Stomach (tissue), 9 donors: ENCODE data around the gene RAB1B. TPM values are rescaled to one million over a fixed set of nuclear protein-coding genes. Genes with fewer than 3 reads are reported as not detected.

Source experiments
- DNase-seq, 2 donors: peaks; one replicate each; pipeline versions ENCODE4 v3.0.0 to v3.0.0-alpha.2; 2013 to 2019
- H3K27ac ChIP-seq, 5 donors: fragments of 200-600 bp in 4 of 5; sonication (generic) in 4 of 5; one replicate each; pipeline ENCODE4 v1.5.1; 2013 to 2019; ENCODE audit warnings: mild to moderate bottlenecking in 1 of 5, moderate library complexity in 1 of 5
- H3K27me3 ChIP-seq, 3 donors: fragments of 200-600 bp; sonication (generic); one replicate each; pipeline ENCODE4 v1.5.1; 2017 to 2019; ENCODE audit warnings: mixed run types in 1 of 3
- H3K36me3 ChIP-seq, 4 donors: fragments of 200-600 bp; sonication (generic); 1 replicate in 3 of 4; 2 replicates in 1 of 4; pipeline ENCODE4 v1.5.1; 2016 to 2019
- H3K4me1 ChIP-seq, 4 donors: fragments of 200-600 bp; sonication (generic); one replicate each; pipeline ENCODE4 v1.5.1; 2016 to 2019
- H3K4me3 ChIP-seq, 4 donors: fragments of 200-600 bp; sonication (generic) in 3 of 4; one replicate each; pipeline ENCODE4 v1.5.1; 2016 to 2019; ENCODE audit warnings: mild to moderate bottlenecking in 1 of 4
- H3K9me3 ChIP-seq, 4 donors: fragments of 200-600 bp; sonication (generic); one replicate each; pipeline ENCODE4 v1.5.1; 2016 to 2019
- EP300 ChIP-seq: sonication (generic); formaldehyde crosslinking; IDR thresholded peaks from one replicate; pipeline ENCODE4 v1.6.1; 2017; ENCODE audit warnings: antibody characterized with exemption
- POLR2A ChIP-seq, 4 donors: fragments of 450-650 bp; IDR thresholded peaks; one replicate each; pipeline ENCODE4 v1.6.1; 2016; ENCODE audit warnings: antibody characterized with exemption in 4 of 4, control low read depth in 2 of 4, mild to moderate bottlenecking in 1 of 4, moderate library complexity in 1 of 4
- POLR2AphosphoS5 ChIP-seq, 3 donors: sonication (generic); formaldehyde crosslinking; IDR thresholded peaks; one replicate each; pipeline ENCODE4 v1.6.1; 2016; ENCODE audit warnings: antibody characterized with exemption in 3 of 3
- WGBS, 5 donors: extraction: QIAGEN DNeasy Blood & Tissue Kit in 3 of 5; methylation state at CpG; one replicate each; pipeline versions ENCODE4 v1.1.5 to v1.1.7; 2013 to 2018; 5-methylcytosine and 5-hydroxymethylcytosine counted together
- intact Hi-C: fragments of 100-400 bp; cut with DNase I; formaldehyde crosslinking; loops from one replicate; pipeline ENCODE4 v1.15.1; 2023; ENCODE audit warnings: low total_unique reads
- polyA plus RNA-seq, 3 donors: library from polyadenylated mRNA; stranded (reverse); fragments of 200-250 nt; gene quantifications; one replicate each; pipeline ENCODE4 v1.2.3, GENCODE V29; 2013
- total RNA-seq, 5 donors: library from RNA; depleted of rRNA; stranded (reverse); fragments of >200 nt; gene quantifications; one replicate each; pipeline versions ENCODE4 v1.1.0 to v1.2.3, GENCODE V29; 2014 to 2016
- TF ChIP-seq, protein P1 (sequence below), 7 experiments: fragments of 450-650 bp in 4 of 7; fragments of 200-600 bp in 3 of 7; sonication (generic) in 3 of 7; IDR thresholded peaks; one replicate each; pipeline ENCODE4 v1.5.1; 2016 to 2019; ENCODE audit warnings: antibody characterized with exemption in 7 of 7, control low read depth in 2 of 7, mild to moderate bottlenecking in 1 of 7
- donor health status: healthy with polysubstance abuse.
- donor health status: Bipolar disorder and iron deficiency.
- donor health status: healthy.

Gene RAB1B
- total and polyA plus RNA-seq, 8 donors = 19.3 to 170 (median 82.3) TPM

- Histone ChIP-seq H3K36me3 (peaks cover 36 to 100% (median 100%) of the 10 kb centered on the region in 4 donors), H3K9me3 (no peaks in the 10 kb centered on the region), H3K4me3 (no peak overlapping the region), H3K4me1 (no peaks in the 10 kb centered on the region), H3K27me3 (no peaks in the 10 kb centered on the region), H3K27ac (no peak overlapping the region)
- 81 to 84% (median 84%) methylated on average over 3 of the region's 3 CpGs for WGBS, 5 donors
- intact Hi-C loops = no loop called here
- no peak for TF ChIP-seq POLR2AphosphoS5 (IDR thresholded peaks at IDR 0.05)
- TF ChIP-seq, protein P1, sequence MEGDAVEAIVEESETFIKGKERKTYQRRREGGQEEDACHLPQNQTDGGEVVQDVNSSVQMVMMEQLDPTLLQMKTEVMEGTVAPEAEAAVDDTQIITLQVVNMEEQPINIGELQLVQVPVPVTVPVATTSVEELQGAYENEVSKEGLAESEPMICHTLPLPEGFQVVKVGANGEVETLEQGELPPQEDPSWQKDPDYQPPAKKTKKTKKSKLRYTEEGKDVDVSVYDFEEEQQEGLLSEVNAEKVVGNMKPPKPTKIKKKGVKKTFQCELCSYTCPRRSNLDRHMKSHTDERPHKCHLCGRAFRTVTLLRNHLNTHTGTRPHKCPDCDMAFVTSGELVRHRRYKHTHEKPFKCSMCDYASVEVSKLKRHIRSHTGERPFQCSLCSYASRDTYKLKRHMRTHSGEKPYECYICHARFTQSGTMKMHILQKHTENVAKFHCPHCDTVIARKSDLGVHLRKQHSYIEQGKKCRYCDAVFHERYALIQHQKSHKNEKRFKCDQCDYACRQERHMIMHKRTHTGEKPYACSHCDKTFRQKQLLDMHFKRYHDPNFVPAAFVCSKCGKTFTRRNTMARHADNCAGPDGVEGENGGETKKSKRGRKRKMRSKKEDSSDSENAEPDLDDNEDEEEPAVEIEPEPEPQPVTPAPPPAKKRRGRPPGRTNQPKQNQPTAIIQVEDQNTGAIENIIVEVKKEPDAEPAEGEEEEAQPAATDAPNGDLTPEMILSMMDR (IDR thresholded peaks at IDR 0.05) = no peak
- TF ChIP-seq POLR2A (IDR thresholded peaks at IDR 0.05) = no peak
- no peak for TF ChIP-seq EP300
- no peak for DNase-seq
Measured at GRCh38 chr11:66239511-66239910, 28.9 kb upstream of the RAB1B start.

GRCh38 chr11:66239998-66240780, 28.2 kb upstream of the RAB1B start:
- no peaks in the 10 kb centered on the region for H3K9me3 ChIP-seq
- TF ChIP-seq POLR2AphosphoS5 (IDR thresholded peaks at IDR 0.05) (no peak), POLR2A (IDR thresholded peaks at IDR 0.05) (no peak), EP300 (no peak)
- TF ChIP-seq, protein P1 (IDR thresholded peaks at IDR 0.05) = no peak
- no peak overlapping the region for H3K27ac ChIP-seq
- WGBS, 5 donors = 84 to 86% (median 85%) methylated on average over 25 of the region's 25 CpGs
- H3K4me3 ChIP-seq = no peak overlapping the region
- intact Hi-C loops = no loop called here
- peaks cover 36 to 100% (median 100%) of the 10 kb centered on the region in 4 donors for H3K36me3 ChIP-seq
- no peaks in the 10 kb centered on the region for H3K27me3 ChIP-seq
- DNase-seq = no peak
- no peaks in the 10 kb centered on the region for H3K4me1 ChIP-seq

- no peaks in the 10 kb centered on the region for H3K4me1 ChIP-seq
- no peaks in the 10 kb centered on the region for H3K27me3 ChIP-seq
- H3K36me3 ChIP-seq = peaks cover 31 to 100% (median 99%) of the 10 kb centered on the region in 4 donors
- no peak for TF ChIP-seq POLR2AphosphoS5 (IDR thresholded peaks at IDR 0.05)
- no peak for TF ChIP-seq POLR2A (IDR thresholded peaks at IDR 0.05)
- no peak for TF ChIP-seq EP300
- TF ChIP-seq, protein P1 (IDR thresholded peaks at IDR 0.05) = no peak
- intact Hi-C loops = no loop called here
- H3K4me3 ChIP-seq = no peak overlapping the region
- H3K27ac ChIP-seq = no peak overlapping the region
- 77 to 92% (median 90%) methylated on average over 9 of the region's 9 CpGs for WGBS, 5 donors
- no peak for DNase-seq
- no peaks in the 10 kb centered on the region for H3K9me3 ChIP-seq
Measured at GRCh38 chr11:66240781-66241136, 27.7 kb upstream of the RAB1B start.

DNA sequence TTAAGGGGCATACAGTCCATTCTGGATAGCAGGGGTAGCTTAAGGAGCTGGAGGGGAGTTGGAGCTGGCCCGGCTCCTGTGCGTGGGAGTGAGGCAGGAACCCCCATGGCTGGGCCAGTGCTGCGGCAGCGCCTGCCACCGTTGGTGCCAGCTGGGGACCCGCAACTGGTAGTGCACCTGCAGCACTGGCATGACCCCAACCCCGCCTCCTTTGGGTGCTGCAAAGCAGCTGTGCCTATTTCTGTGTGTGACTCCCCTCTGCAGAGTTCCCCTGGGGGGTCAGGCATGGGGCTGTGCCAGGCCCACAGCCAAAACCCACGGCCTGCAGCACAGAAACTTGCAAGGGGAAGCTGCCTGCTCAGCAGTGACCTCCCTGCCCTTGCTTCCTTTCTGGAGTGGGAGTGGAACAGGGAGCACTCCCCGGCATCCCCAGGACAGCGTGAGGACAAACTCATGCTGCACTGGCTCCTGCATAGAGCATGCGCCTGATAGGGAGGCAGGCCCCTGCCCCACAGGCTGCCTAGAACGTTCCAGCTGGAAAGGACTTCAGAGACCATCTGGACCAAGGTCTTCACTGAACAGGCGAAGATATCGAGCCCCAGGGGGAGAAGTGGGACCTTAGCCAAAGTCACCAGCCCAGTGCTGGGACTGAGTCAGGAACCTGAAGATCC, 26.2 kb upstream of the RAB1B start:
- Histone ChIP-seq H3K27ac (no peak overlapping the region), H3K4me3 (no peak overlapping the region), H3K27me3 (no peaks in the 10 kb centered on the region), H3K9me3 (no peaks in the 10 kb centered on the region), H3K36me3 (peaks cover 21 to 94% (median 91%) of the 10 kb centered on the region in 4 donors), H3K4me1 (no peaks in the 10 kb centered on the region)
- WGBS, 5 donors = 66 to 88% (median 84%) methylated on average over 7 to 14 of the region's 14 CpGs
- intact Hi-C loops = no loop called here
- no peak for TF ChIP-seq POLR2AphosphoS5 (IDR thresholded peaks at IDR 0.05)
- no peak for TF ChIP-seq EP300
- TF ChIP-seq, protein P1 (IDR thresholded peaks at IDR 0.05) = no peak
- TF ChIP-seq POLR2A (IDR thresholded peaks at IDR 0.05) = no peak
- no peak for DNase-seq
